ENCODE results near the gene USP8. TPM values are rescaled to one million over a fixed set of nuclear protein-coding genes. Genes with fewer than 3 reads are reported as not detected.
A peak's percentile ranks its signal among the peaks of the same experiment; 100 is the strongest.
"Not testable (repeated sequence)": the region's sequence is repeated elsewhere in the genome, so short reads cannot be mapped to it uniquely, and the experiment has no call there.

USP8 gene
- 66.2 and 66.3 TPM in 2 replicates for total RNA-seq

GRCh38 chr15:50424066-50424890 is at the start of gene USP8:
Gene USP8, plus strand, starts transcription at chr15:50424405. Its CDS starts 14,669 bp downstream, at chr15:50439074.
- no peaks in the 10 kb centered on the region for H3K9me3 Mint-ChIP-seq
- intact Hi-C loops (cut with micrococcal nuclease) = loop anchor here (1.0 to 10.0 kb wide), 10 partner anchors 46 to 1269 kb away; partner anchors contain the start of genes COPS2, FAM227B, SLC27A2 and SPPL2A
- H3K4me3 Mint-ChIP-seq = peak within 1 kb of the TSS; percentile 98
- peaks cover 8% of the 10 kb centered on the region for H3K36me3 Mint-ChIP-seq (ENCODE audit: low read depth)
- H3K4me1 Mint-ChIP-seq (ENCODE audit: low read depth) = peaks cover 25% of the 10 kb centered on the region
- no peaks in the 10 kb centered on the region for H3K27me3 Mint-ChIP-seq (ENCODE audit: insufficient read depth)
- H3K27ac Mint-ChIP-seq = peak within 1 kb of the TSS; percentile 92
- peak; percentile 92 for DNase-seq (ENCODE audit: low spot score)

- H3K9me3 Mint-ChIP-seq = no peaks in the 10 kb centered on the region
- peaks cover 2% of the 10 kb centered on the region for H3K36me3 Mint-ChIP-seq (ENCODE audit: low read depth)
- peaks cover 18% of the 10 kb centered on the region for H3K4me1 Mint-ChIP-seq (ENCODE audit: low read depth)
- no peak for DNase-seq (ENCODE audit: low spot score)
- no peaks in the 10 kb centered on the region for H3K27me3 Mint-ChIP-seq (ENCODE audit: insufficient read depth)
- peak overlapping the region; percentile 92 for H3K27ac Mint-ChIP-seq
- peak overlapping the region; percentile 44 for H3K4me3 Mint-ChIP-seq
- intact Hi-C loops (cut with micrococcal nuclease) = loop anchor here (1.0 to 5.0 kb wide), 11 partner anchors 18 to 529 kb away; partner anchors contain the start of gene USP8
These were observed 46.1 kb upstream of the USP8 start for GRCh38 chr15:50377867-50378751.

GRCh38 chr15:50378776-50379175 is 45.4 kb upstream of the USP8 start:
- no peak for DNase-seq (ENCODE audit: low spot score)
- Mint-ChIP-seq H3K4me1 (ENCODE audit: low read depth) (peaks cover 18% of the 10 kb centered on the region), H3K27ac (peak overlapping the region; percentile 92), H3K36me3 (ENCODE audit: low read depth) (peaks cover 2% of the 10 kb centered on the region), H3K27me3 (ENCODE audit: insufficient read depth) (no peaks in the 10 kb centered on the region), H3K4me3 (peak overlapping the region; percentile 44), H3K9me3 (no peaks in the 10 kb centered on the region)
- intact Hi-C loops (cut with micrococcal nuclease) = loop anchor here (1.0 to 5.0 kb wide), 10 partner anchors 21 to 528 kb away; partner anchors contain the start of gene USP8

- not testable (repeated sequence) for H3K27me3 Mint-ChIP-seq (ENCODE audit: insufficient read depth); H3K36me3 Mint-ChIP-seq (ENCODE audit: low read depth); H3K27ac Mint-ChIP-seq; H3K9me3 Mint-ChIP-seq; H3K4me3 Mint-ChIP-seq; DNase-seq (ENCODE audit: low spot score)
- intact Hi-C loops (cut with micrococcal nuclease) = loop anchor here (2.0 to 5.0 kb wide), 2 partner anchors 183 to 527 kb away; no protein-coding TSS in a partner anchor
- peaks cover 18% of the 10 kb centered on the region for H3K4me1 Mint-ChIP-seq (ENCODE audit: low read depth)
These were observed 44.8 kb upstream of the USP8 start for GRCh38 chr15:50379413-50379812.

GRCh38 chr15:50380089-50380488 is 44.1 kb upstream of the USP8 start:
- H3K36me3 Mint-ChIP-seq (ENCODE audit: low read depth) = peaks cover 2% of the 10 kb centered on the region
- intact Hi-C loops (cut with micrococcal nuclease) = no loop called here

GRCh38 chr15:50381438-50381837 is 42.8 kb upstream of the USP8 start:
- no peaks in the 10 kb centered on the region for H3K27me3 Mint-ChIP-seq (ENCODE audit: insufficient read depth)
- H3K4me3 Mint-ChIP-seq = no peak overlapping the region
- no peaks in the 10 kb centered on the region for H3K9me3 Mint-ChIP-seq
- intact Hi-C loops (cut with micrococcal nuclease) = no loop called here
- peaks cover 18% of the 10 kb centered on the region for H3K4me1 Mint-ChIP-seq (ENCODE audit: low read depth)
- no peak overlapping the region for H3K27ac Mint-ChIP-seq
- DNase-seq (ENCODE audit: low spot score) = no peak
- peaks cover 1% of the 10 kb centered on the region for H3K36me3 Mint-ChIP-seq (ENCODE audit: low read depth)

More at GRCh38 chr15:50380089-50380488, 44.1 kb upstream of the USP8 start:
- peaks cover 18% of the 10 kb centered on the region for H3K4me1 Mint-ChIP-seq (ENCODE audit: low read depth)
- no peak overlapping the region for H3K27ac Mint-ChIP-seq
- no peak overlapping the region for H3K4me3 Mint-ChIP-seq
- no peak for DNase-seq (ENCODE audit: low spot score)
- H3K9me3 Mint-ChIP-seq = no peaks in the 10 kb centered on the region
- H3K27me3 Mint-ChIP-seq (ENCODE audit: insufficient read depth) = no peaks in the 10 kb centered on the region

- DNase-seq (ENCODE audit: low spot score); H3K4me3 Mint-ChIP-seq; H3K36me3 Mint-ChIP-seq (ENCODE audit: low read depth); H3K9me3 Mint-ChIP-seq; intact Hi-C loops (cut with micrococcal nuclease); H3K27me3 Mint-ChIP-seq (ENCODE audit: insufficient read depth); H3K27ac Mint-ChIP-seq: not testable (repeated sequence)
- peaks cover 14% of the 10 kb centered on the region for H3K4me1 Mint-ChIP-seq (ENCODE audit: low read depth)
These were observed 41.8 kb upstream of the USP8 start for GRCh38 chr15:50382408-50382807.

GRCh38 chr15:50390554-50391264 is 33.5 kb upstream of the USP8 start:
- Mint-ChIP-seq H3K9me3 (no peaks in the 10 kb centered on the region), H3K4me3 (no peak overlapping the region), H3K36me3 (ENCODE audit: low read depth) (no peaks in the 10 kb centered on the region)

GRCh38 chr15:50391561-50391960 is 32.6 kb upstream of the USP8 start:
- not testable (repeated sequence) for H3K27me3 Mint-ChIP-seq (ENCODE audit: insufficient read depth)

More at GRCh38 chr15:50390554-50391264, 33.5 kb upstream of the USP8 start:
- intact Hi-C loops (cut with micrococcal nuclease) = no loop called here
- no peak for DNase-seq (ENCODE audit: low spot score)
- no peaks in the 10 kb centered on the region for H3K27me3 Mint-ChIP-seq (ENCODE audit: insufficient read depth)
- no peak overlapping the region for H3K27ac Mint-ChIP-seq
- H3K4me1 Mint-ChIP-seq (ENCODE audit: low read depth) = peaks cover 9% of the 10 kb centered on the region

GRCh38 chr15:50411870-50412269 is 12.3 kb upstream of the USP8 start:
- Mint-ChIP-seq H3K36me3 (ENCODE audit: low read depth) (no peaks in the 10 kb centered on the region), H3K4me1 (ENCODE audit: low read depth) (no peaks in the 10 kb centered on the region)

More at GRCh38 chr15:50391561-50391960, 32.6 kb upstream of the USP8 start:
- H3K9me3 Mint-ChIP-seq; DNase-seq (ENCODE audit: low spot score); intact Hi-C loops (cut with micrococcal nuclease); H3K27ac Mint-ChIP-seq; H3K36me3 Mint-ChIP-seq (ENCODE audit: low read depth); H3K4me3 Mint-ChIP-seq; H3K4me1 Mint-ChIP-seq (ENCODE audit: low read depth): not testable (repeated sequence)

GRCh38 chr15:50414624-50415023 is 9.6 kb upstream of the USP8 start:
- H3K4me3 Mint-ChIP-seq = no peak overlapping the region

More at GRCh38 chr15:50411870-50412269, 12.3 kb upstream of the USP8 start:
- intact Hi-C loops (cut with micrococcal nuclease) = no loop called here
- DNase-seq (ENCODE audit: low spot score) = no peak
- H3K27ac Mint-ChIP-seq = no peak overlapping the region
- peaks cover 13% of the 10 kb centered on the region for H3K27me3 Mint-ChIP-seq (ENCODE audit: insufficient read depth)
- no peaks in the 10 kb centered on the region for H3K9me3 Mint-ChIP-seq
- no peak overlapping the region for H3K4me3 Mint-ChIP-seq

GRCh38 chr15:50415752-50416404 is 8.3 kb upstream of the USP8 start:
- Mint-ChIP-seq H3K9me3 (no peaks in the 10 kb centered on the region), H3K27me3 (ENCODE audit: insufficient read depth) (peaks cover 4% of the 10 kb centered on the region), H3K36me3 (ENCODE audit: low read depth) (no peaks in the 10 kb centered on the region), H3K4me1 (ENCODE audit: low read depth) (no peaks in the 10 kb centered on the region), H3K4me3 (no peak overlapping the region), H3K27ac (no peak overlapping the region)
- DNase-seq (ENCODE audit: low spot score) = no peak
- intact Hi-C loops (cut with micrococcal nuclease) = no loop called here

More at GRCh38 chr15:50414624-50415023, 9.6 kb upstream of the USP8 start:
- no peaks in the 10 kb centered on the region for H3K36me3 Mint-ChIP-seq (ENCODE audit: low read depth)
- DNase-seq (ENCODE audit: low spot score) = no peak
- no peak overlapping the region for H3K27ac Mint-ChIP-seq
- intact Hi-C loops (cut with micrococcal nuclease) = no loop called here
- no peaks in the 10 kb centered on the region for H3K9me3 Mint-ChIP-seq
- H3K4me1 Mint-ChIP-seq (ENCODE audit: low read depth) = no peaks in the 10 kb centered on the region
- H3K27me3 Mint-ChIP-seq (ENCODE audit: insufficient read depth) = peaks cover 6% of the 10 kb centered on the region

All from activated T-helper 1 cell treated with anti-CD3 and anti-CD28 coated beads, Interleukin-12 subunit alpha, Interleukin-12 subunit beta, Interleukin-2, Interleukin-4 antibody, amounts not matched to agents 30 ng/mL and 10 ng/mL and 1 ng/mL, durations not matched to agents 14 hours and 24 hours and 36 hours (primary cell).